GM21528 (cell line): ENCODE results near the gene DNAAF2.
"Not testable (repeated sequence)": the region's sequence is repeated elsewhere in the genome, so short reads cannot be mapped to it uniquely, and the experiment has no call there.

Experiments
- ATAC-seq: cut with Tn5 transposase; IDR thresholded peaks from one replicate; pipeline ENCODE4 v1.9.1; 2021; ENCODE audit warnings: mild to moderate bottlenecking, moderate library complexity; ENCODE audit not compliant: unreplicated experiment, low FRiP score

DNAAF2 gene

GRCh38 chr14:49634547-49635334 is at the start of gene DNAAF2:
Gene DNAAF2 (minus strand): TSS chr14:49635244. CDS start chr14:49635149, 95 bp downstream.
- peak; percentile 34 for ATAC-seq

GRCh38 chr14:49679271-49679670 is 44.2 kb upstream of the DNAAF2 start:
- ATAC-seq, result no peak

GRCh38 chr14:49677643-49678042 is 42.6 kb upstream of the DNAAF2 start:
- no peak for ATAC-seq

- no peak for ATAC-seq
Observed at GRCh38 chr14:49673586-49673985, 38.5 kb upstream of the DNAAF2 start.

GRCh38 chr14:49670475-49670874 is 35.4 kb upstream of the DNAAF2 start:
- no peak for ATAC-seq

- ATAC-seq, result no peak
Observed at GRCh38 chr14:49659526-49660455, 24.7 kb upstream of the DNAAF2 start.

GRCh38 chr14:49657500-49657899 is 22.5 kb upstream of the DNAAF2 start:
- ATAC-seq, result not testable (repeated sequence)

GRCh38 chr14:49654511-49654910 is 19.5 kb upstream of the DNAAF2 start:
- ATAC-seq, result no peak

- ATAC-seq, result no peak
Observed at GRCh38 chr14:49653508-49653907, 18.5 kb upstream of the DNAAF2 start.

GRCh38 chr14:49642163-49642562 is 7.1 kb upstream of the DNAAF2 start:
- ATAC-seq, result no peak

- ATAC-seq, result no peak
Observed at GRCh38 chr14:49641697-49642129, 6.7 kb upstream of the DNAAF2 start.

- no peak for ATAC-seq
Observed at GRCh38 chr14:49640540-49641417, 5.7 kb upstream of the DNAAF2 start.

GRCh38 chr14:49637534-49638078 is 2.6 kb upstream of the DNAAF2 start:
- no peak for ATAC-seq

- ATAC-seq, result no peak
Observed at GRCh38 chr14:49636866-49637265, 1.8 kb upstream of the DNAAF2 start.

GRCh38 chr14:49633640-49634546 is 1.2 kb downstream of the DNAAF2 start:
- ATAC-seq, result peak; percentile 83

GRCh38 chr14:49623941-49624839 is 10.9 kb downstream of the DNAAF2 start:
- ATAC-seq, result no peak

GRCh38 chr14:49623387-49623786 is 11.7 kb downstream of the DNAAF2 start:
- no peak for ATAC-seq

- ATAC-seq, result no peak
Observed at GRCh38 chr14:49622022-49622607, 12.9 kb downstream of the DNAAF2 start.
